LNCAP (cell line): ENCODE data around the gene KIFC3.

Experiments
- TF ChIP-seq, protein P1 (sequence below): fragments of 450-650 bp; IDR thresholded peaks from 2 replicates; pipeline ENCODE4 v1.5.1; 2017; ENCODE audit warnings: mild to moderate bottlenecking

KIFC3 gene

DNA sequence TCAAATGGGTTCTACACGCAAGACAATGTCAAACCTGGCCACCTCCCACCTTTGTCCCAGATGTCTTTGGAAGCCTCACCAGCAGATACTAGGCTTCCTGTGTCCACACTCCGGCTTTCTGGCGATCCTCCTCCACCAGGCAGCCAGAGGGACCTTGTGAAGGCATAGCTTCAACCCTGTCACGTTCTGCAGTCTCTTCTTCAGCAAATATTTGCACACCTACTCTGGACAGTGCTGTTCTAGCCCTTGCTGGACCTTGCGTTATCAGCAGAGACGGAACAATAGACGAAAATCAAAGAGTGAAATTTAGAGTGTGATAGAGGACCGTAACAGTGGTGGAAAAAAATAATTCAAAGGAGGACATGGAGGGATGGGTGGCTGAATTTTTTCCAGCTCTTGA, 38.5 kb upstream of the KIFC3 start:
- TF ChIP-seq, protein P1, sequence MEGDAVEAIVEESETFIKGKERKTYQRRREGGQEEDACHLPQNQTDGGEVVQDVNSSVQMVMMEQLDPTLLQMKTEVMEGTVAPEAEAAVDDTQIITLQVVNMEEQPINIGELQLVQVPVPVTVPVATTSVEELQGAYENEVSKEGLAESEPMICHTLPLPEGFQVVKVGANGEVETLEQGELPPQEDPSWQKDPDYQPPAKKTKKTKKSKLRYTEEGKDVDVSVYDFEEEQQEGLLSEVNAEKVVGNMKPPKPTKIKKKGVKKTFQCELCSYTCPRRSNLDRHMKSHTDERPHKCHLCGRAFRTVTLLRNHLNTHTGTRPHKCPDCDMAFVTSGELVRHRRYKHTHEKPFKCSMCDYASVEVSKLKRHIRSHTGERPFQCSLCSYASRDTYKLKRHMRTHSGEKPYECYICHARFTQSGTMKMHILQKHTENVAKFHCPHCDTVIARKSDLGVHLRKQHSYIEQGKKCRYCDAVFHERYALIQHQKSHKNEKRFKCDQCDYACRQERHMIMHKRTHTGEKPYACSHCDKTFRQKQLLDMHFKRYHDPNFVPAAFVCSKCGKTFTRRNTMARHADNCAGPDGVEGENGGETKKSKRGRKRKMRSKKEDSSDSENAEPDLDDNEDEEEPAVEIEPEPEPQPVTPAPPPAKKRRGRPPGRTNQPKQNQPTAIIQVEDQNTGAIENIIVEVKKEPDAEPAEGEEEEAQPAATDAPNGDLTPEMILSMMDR, result no peak

DNA sequence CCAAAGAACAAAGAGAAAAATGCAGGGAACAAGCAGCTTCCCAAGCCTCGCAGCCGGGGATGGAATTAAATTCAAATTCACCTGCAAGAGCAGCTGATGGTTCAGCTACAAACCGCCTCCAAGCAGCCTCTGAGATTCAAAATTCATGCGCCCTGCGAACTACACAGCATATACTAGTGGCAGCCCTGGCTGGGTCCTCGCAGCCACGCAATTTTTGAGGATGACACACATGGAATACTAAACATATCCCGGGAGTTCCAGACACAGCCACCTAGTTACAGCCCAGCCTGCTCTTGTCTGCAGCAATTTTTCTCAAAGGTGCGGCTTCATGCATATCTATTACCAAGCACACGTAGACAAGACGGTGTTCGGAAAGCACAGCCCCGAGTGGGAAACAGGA, 35.9 kb upstream of the KIFC3 start:
- TF ChIP-seq, protein P1, result no peak

DNA sequence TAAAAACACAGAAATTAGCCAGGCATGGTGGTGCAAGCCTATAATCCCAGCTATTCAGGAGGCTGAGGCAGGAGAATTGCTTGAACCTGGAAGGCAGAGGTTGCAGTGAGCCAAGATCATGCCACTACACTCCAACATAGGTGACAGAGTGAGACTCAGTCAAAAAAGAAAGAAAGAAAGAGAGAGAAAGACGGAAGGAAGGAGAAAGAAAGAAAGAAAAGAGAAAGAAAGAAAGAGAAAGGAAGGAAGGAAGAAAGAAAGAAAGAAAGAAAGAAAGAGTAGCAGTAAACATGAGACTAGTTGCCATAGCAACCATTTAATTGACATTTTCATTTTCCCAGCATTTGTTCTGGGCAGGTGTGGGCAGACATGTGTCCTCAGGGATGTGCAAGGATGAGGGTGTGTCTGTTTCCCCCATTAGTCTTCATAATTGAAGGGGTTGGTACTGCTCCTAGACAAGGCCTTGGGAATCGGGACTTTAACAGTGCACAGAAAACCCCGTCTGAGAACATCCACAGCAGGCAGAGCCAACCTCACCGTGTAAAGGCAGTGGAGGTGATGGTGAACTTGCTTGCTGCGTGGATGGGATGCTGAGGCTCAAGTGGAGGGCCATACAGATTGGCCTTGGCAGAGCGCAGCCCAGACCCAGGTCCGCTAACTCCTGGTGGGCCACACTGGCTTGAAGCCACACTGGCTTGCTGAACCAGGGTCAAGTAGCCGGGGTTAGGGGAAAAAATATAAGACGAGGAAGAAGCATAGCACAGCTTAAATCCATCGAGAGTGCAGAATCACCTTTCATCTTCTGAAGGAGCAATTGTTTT, 35.2 kb upstream of the KIFC3 start:
- TF ChIP-seq, protein P1, result no peak

DNA sequence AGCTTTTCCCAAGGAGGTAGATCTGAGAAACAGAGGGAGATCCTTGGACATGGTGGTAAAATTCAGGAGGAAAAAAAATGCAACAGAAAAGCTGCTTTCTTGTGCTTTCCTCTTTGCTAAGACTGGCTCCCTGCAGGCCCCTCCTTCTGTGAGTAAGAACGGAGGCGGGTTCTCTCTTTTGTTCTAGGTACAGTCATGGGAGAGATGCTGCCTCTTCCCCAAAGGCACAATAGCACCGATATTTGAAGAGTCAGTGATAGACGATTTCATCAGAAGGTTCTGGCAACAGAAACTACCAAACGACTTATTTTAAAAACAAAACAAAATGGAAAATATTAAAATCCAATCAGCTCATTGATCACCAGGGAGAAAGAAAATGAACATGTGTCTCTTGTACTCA, 32.6 kb upstream of the KIFC3 start:
- TF ChIP-seq, protein P1, result no peak

DNA sequence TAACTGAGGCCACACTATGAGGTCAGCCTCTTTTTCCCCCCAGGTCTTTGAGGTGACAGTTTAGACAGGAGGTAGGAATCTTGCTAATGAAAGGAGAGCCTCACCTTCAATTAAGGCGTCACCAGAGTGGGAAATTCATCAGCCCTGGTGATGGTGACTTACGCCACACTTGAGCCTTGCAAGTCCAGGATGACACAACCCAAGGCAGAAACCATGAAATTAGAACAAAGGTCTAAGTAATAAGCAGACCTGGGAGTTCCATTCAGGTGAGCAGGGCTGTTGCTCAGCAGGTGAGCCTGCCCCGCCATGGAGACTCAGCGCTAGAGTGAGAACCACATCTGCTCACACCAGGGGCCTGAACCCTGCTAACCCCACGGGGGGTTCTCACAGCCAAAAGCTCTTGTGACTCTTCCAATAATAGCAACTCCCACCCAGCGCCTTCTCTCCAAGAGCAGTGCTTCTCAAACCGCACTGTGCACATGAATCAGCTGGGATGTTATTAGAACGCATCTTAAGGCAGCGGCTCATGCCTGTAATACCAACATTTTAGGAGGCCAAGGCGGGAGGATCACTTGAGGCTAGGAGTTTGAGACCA, 28.7 kb upstream of the KIFC3 start:
- TF ChIP-seq, protein P1, result no peak

DNA sequence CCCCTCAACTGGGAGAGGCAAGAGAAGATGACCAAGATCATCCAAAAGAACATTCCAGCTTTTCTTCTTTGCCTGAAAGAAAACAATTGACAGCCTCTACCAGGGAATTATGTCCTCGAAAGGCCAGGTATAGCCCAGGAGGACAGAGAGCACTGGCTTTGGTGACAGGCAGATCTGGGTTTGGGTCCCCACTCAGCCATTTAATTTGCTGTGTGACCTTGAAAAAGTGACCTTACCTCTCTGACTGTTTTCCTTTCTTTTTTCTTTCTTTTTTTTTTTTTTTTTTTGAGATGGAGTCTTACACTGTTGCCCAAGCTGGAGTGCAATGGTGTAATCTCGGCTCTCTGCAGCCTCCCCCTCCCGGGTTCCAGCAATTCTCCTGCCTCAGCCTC, 27.7 kb upstream of the KIFC3 start:
- TF ChIP-seq, protein P1, result no peak

DNA sequence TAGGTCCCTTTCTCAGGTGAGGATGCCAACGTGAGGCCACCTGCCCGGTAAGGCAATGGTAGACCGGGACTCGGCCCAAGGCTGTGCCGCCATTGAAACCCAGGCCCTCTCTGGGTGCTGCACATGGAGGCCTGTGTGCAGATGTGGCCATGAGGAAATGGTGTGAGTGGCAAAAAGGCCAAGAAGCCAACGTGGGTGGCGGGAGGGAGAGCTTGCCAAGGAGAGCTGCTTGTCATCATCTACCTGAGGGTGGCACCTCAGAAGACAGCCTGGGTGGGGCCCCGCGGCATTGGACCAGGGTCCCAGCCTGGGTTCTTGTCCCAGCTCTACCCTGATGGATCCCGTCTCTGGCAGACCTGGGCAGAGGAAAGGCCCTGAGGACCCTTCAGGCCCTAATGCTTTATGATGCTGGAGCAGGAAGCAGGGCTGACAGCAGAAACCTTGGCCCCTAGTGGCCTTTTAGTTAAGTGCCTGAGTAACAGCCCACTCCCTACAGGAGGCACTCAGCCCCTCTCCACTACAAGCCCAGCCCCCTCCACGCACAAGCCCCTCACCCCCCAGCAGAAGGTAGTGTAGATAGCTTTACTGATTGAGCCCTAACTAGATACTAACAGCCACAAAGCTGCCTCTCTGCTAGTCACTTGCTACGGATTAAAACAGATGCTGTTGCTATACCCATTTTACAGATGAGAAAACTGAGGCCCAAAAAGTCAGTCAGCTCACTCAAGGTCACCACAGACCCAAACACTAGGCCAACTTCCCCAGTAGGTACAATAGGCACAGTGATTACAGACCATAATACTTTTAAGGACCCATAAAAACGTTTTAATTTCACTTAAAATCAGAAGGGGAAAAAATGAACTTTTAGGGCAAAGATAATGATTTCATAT, 26.2 kb upstream of the KIFC3 start:
- TF ChIP-seq, protein P1, result no peak
